Lung (tissue), 12 donors: ENCODE results near the gene HSPH1. TPM values are rescaled to one million over a fixed set of nuclear protein-coding genes. Genes with fewer than 3 reads are reported as not detected.

Experiments used
- ATAC-seq: fragments of 200-7000 bp; cut with Tn5 transposase; one replicate; pipeline ENCODE4 v1.9.1; 2020; ENCODE audit warnings: moderate number of reproducible peaks; ENCODE audit not compliant: insufficient read depth, low FRiP score
- DNase-seq, 3 donors: peaks; one replicate each; pipeline ENCODE4 v3.0.0-alpha.2; 2013 to 2017
- H3K27ac ChIP-seq, 2 donors: one replicate each; pipeline ENCODE4 v1.5.1; 2013; ENCODE audit warnings: mild to moderate bottlenecking in 2 of 2, moderate library complexity in 2 of 2, control low read depth in 1 of 2, inconsistent platforms in 1 of 2, low read depth in 1 of 2, low read length in 1 of 2
- H3K27me3 ChIP-seq, 3 donors: one replicate each; pipeline ENCODE4 v1.5.1; 2013; ENCODE audit warnings: low read length in 2 of 3; ENCODE audit not compliant: control insufficient read depth in 3 of 3, insufficient read depth in 3 of 3
- H3K36me3 ChIP-seq, 4 donors: one replicate each; pipeline ENCODE4 v1.5.1; 2013; ENCODE audit warnings: low read length in 4 of 4, mild to moderate bottlenecking in 1 of 4, moderate library complexity in 1 of 4; ENCODE audit not compliant: control insufficient read depth in 4 of 4, insufficient read depth in 4 of 4
- H3K4me1 ChIP-seq, 5 donors: one replicate each; pipeline ENCODE4 v1.5.1; 2013; ENCODE audit warnings: low read length in 5 of 5, mild to moderate bottlenecking in 2 of 5, moderate library complexity in 1 of 5; ENCODE audit not compliant: control insufficient read depth in 5 of 5, insufficient read depth in 5 of 5
- H3K4me3 ChIP-seq: one replicate; pipeline ENCODE4 v1.5.1; 2013; ENCODE audit warnings: mild to moderate bottlenecking, control low read depth, moderate library complexity
- H3K9ac ChIP-seq, 2 donors: one replicate each; pipeline ENCODE4 v1.5.1; 2013; ENCODE audit warnings: low read length in 2 of 2, control low read depth in 1 of 2; ENCODE audit not compliant: insufficient read depth in 1 of 2
- H3K9me3 ChIP-seq, 4 donors: one replicate each; pipeline ENCODE4 v1.5.1; 2013; ENCODE audit warnings: low read length in 3 of 4, mild to moderate bottlenecking in 1 of 4, moderate library complexity in 1 of 4; ENCODE audit not compliant: control insufficient read depth in 4 of 4, insufficient read depth in 3 of 4
- CTCF ChIP-seq: IDR thresholded peaks from 2 replicates; pipeline ENCODE4 v1.5.1; 2012; ENCODE audit warnings: mild to moderate bottlenecking; ENCODE audit errors: control extremely low read depth, extremely low read depth
- WGBS, 2 donors: extraction: QIAGEN DNeasy Blood & Tissue Kit; methylation state at CpG; one replicate each; pipeline ENCODE4 v1.1.7; 2013; 5-methylcytosine and 5-hydroxymethylcytosine counted together
- polyA plus RNA-seq, 2 donors: library from polyadenylated mRNA; stranded (reverse); fragments of 200-250 nt; gene quantifications; one replicate each; pipeline ENCODE4 v1.2.1, GENCODE V29; 2013
- total RNA-seq, 2 donors: library from RNA; depleted of rRNA in 1 of 2; stranded (reverse); fragments of >200 nt in 1 of 2; gene quantifications; one replicate each; pipeline ENCODE4 v1.2.1, GENCODE V29; 2014 to 2021
- donor health status: control.
- donor health status: control.
- donor health status: Bipolar disorder and iron deficiency.
- donor health status: healthy.
- donor health status: DM: yes; HTN: yes; CAD: no.

Gene HSPH1
- total and polyA plus RNA-seq, 4 donors, result 34.1 to 223 (median 65.6) TPM

- H3K9ac ChIP-seq, result no peak overlapping the region
- H3K36me3 ChIP-seq, result no peaks in the 10 kb centered on the region
- no peak for TF ChIP-seq CTCF
- DNase-seq (no peak), ATAC-seq (no peak)
- H3K4me3 ChIP-seq, result no peak overlapping the region
- H3K27me3 ChIP-seq, result peaks cover 0 to 4% (median 4%) of the 10 kb centered on the region in 3 donors
- H3K9me3 ChIP-seq, result no peaks in the 10 kb centered on the region
- 81 to 85% methylated on average over 6 of the region's 6 CpGs for WGBS, 2 donors
- no peak overlapping the region for H3K27ac ChIP-seq
- H3K4me1 ChIP-seq, result peaks cover 0 to 5% (median 0%) of the 10 kb centered on the region in 5 donors
Measured at GRCh38 chr13:31094331-31095015, 67.2 kb downstream of the HSPH1 start.

GRCh38 chr13:31093145-31093885 is 68.4 kb downstream of the HSPH1 start:
- Histone ChIP-seq H3K4me1 (peaks cover 0 to 5% (median 0%) of the 10 kb centered on the region in 5 donors), H3K27me3 (peaks cover 0 to 4% (median 4%) of the 10 kb centered on the region in 3 donors), H3K9ac (no peak overlapping the region), H3K9me3 (no peaks in the 10 kb centered on the region), H3K4me3 (no peak overlapping the region), H3K36me3 (no peaks in the 10 kb centered on the region), H3K27ac (no peak overlapping the region)
- DNase-seq (no peak), ATAC-seq (no peak)
- 91 to 92% methylated on average over 9 of the region's 9 CpGs for WGBS, 2 donors
- no peak for TF ChIP-seq CTCF

- no peaks in the 10 kb centered on the region for H3K9me3 ChIP-seq
- no peak for TF ChIP-seq CTCF
- DNase-seq (no peak), ATAC-seq (no peak)
- no peak overlapping the region for H3K4me3 ChIP-seq
- no peak overlapping the region for H3K9ac ChIP-seq
- peaks cover 0 to 5% (median 0%) of the 10 kb centered on the region in 5 donors for H3K4me1 ChIP-seq
- peaks cover 0 to 4% (median 4%) of the 10 kb centered on the region in 3 donors for H3K27me3 ChIP-seq
- no peak overlapping the region for H3K27ac ChIP-seq
- 72 to 87% methylated on average over 5 of the region's 5 CpGs for WGBS, 2 donors
- no peaks in the 10 kb centered on the region for H3K36me3 ChIP-seq
Measured at GRCh38 chr13:31092646-31093045, 69.1 kb downstream of the HSPH1 start.
